ENCODE data around the gene MEX3C. TPM values are rescaled to one million over a fixed set of nuclear protein-coding genes. Genes with fewer than 3 reads are reported as not detected.

Gene MEX3C
- total RNA-seq, 1 experiment from 2014 or later: 45.6 TPM

DNA sequence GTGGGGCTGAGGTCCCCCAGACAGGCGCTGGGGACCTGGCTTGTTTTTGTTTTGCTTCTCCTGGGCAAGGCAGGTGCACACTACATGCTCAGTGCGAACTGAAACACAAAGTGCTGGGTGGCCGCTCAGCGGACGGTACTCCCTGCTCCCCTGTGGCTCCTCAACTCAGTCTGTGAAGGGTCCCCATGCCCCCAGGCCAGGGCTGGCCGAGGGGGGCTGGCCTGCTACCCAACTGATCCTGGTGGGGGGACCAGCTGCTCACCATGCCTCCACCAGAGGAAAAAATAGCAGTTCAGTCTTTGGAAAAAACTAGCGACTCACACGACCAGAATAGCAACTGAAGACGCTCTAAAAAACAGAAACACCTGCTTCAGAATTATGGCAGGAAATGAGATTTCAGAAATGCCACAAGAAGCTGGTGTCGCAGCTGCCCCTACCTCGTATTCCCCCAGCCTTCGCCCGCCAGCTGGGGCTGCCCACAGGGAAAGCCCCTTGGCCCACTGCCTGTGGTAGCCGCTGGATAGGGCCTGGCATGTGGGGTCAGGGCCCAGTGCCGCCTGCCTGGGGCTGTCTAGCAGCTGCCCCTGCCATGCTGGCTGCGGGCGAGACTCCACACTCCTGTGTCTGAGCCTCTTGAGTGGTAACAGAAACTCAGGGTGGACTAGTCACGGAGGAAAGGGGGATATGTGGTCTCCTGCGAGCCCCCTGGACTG lies 43.7 kb downstream of the MEX3C start:
- no peak for DNase-seq (ENCODE audit: low read depth)

DNA sequence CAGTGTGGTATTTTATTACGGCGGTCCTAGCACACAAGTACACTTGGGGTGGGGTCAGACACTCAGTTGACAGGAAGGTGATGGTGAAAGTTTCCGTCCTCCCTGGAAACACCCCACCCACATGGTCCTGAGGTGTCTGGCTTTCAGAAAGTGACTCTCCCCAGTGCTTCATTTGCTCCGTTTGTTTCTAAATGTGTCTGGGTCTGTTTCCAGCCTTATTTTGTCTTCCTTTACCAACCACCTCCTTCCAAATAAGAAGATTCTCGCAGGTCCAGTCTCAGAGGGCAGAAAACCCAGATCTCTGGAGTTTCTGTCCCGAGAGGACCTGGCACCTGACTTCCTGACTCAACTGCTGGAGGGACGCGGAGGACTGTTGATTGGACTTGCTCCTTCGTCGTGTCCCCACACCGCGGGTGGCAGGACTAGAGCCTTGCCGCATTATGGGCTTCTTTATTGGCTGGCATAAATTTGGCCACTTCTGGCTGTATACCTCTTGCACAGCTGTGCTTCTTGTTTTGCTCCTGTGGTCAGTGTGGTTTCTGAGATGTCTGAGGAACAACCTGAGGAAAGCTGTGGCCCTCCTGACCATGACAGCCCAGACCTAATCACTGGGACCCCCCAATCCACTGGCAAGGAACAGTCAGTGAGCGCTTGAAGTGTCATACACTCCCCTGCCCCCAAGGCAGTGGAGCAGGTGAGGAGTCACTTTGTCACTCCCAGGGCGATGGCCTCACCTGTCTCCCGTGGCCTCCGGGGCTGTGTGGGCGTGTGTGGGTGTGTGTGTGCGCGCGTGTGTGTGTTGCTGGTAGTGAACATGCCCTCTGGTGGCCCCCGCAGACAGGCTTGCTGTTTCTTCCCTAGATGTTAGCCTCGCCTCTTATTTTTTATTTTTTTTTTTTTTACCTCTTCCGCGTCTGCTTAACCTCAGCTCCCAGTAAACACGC lies 45.6 kb downstream of the MEX3C start:
- DNase-seq (ENCODE audit: low read depth): no peak

DNA sequence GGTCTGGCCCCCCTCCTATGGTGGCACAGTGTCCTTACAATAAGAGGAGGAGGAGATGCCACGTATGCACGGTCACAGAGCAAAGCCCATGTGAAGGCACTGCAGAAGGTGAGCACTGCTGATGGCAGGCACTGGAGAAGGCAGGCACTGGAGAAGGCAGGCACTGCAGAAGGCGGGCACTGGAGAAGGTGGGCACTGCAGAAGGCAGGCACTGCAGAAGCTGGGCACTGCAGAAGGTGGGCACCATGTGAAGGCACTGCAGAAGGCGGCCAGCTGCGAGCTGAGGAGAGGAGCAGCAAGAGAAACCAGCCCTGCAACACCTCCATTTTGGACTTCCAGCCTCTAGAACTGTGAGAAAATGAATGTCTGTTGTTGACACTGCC lies 46.3 kb downstream of the MEX3C start:
- no peak for DNase-seq (ENCODE audit: low read depth)

DNA sequence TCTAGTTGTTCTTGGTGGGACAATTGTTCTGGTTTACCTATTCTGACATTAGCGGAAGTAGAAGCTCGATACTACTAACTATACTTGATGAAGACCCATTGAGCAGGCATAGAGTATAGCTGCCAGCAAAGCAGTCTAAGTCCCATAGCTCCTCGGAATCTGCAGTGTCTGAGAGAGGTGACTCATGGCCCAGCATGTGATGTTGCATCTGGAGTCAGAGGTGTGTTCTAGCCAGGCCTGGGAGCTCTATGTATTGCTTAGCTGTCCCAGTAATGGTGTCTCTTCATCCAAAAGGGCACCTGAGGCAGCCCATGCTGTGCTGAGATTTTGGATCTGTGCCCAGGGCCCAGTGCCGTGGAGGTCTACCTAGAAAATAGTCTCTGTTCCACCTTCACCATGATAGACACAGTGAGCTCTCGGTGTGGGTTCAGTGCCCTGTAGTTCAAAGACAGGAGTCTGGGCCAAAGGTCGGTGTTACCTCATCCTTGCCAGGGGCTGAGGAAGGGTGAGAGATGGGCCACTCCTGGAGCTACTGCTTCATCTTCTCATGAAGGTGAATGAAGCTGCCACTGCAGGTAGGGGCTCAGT lies 47.3 kb downstream of the MEX3C start:
- peak; percentile 60 for DNase-seq (ENCODE audit: low read depth)

DNA sequence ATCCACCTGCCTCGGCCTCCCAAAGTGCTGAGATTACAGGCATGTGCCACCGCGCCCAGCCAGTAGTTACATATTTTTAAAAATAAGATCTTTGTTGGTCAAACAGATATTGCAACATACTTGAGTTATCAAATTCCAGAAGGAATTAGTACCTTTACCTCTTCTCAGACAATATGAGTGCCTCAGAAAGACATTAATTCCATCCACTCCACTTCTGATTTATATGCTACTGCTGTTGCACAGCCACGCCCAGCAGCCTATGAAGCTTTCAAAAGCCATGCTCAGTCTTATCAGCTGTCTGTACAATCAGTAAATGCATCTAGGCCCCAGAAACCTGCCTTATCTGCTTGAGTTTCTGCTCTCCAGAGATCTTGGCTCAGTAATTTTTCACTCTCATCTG lies 47.8 kb downstream of the MEX3C start:
- DNase-seq (ENCODE audit: low read depth): no peak

DNA sequence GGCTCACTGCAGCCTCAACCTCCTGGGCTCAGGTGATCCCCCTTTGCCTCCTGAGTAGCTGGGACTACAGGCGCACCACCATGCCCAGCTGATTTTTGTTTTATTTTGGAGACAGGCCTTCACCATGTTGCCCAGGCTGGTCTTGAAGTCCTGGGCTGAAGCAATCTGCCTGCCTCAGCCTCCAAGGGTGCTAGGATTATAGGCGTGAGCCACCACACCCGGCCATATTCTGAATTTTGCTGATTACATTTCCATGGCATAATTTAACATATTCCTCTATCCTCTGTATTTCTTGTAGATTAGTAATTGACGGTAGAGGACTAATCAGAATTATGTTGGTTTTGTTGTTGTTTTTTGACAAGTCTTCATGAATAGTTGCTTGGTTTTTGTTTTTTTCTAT lies 50.6 kb downstream of the MEX3C start:
- DNase-seq (ENCODE audit: low read depth): no peak

DNA sequence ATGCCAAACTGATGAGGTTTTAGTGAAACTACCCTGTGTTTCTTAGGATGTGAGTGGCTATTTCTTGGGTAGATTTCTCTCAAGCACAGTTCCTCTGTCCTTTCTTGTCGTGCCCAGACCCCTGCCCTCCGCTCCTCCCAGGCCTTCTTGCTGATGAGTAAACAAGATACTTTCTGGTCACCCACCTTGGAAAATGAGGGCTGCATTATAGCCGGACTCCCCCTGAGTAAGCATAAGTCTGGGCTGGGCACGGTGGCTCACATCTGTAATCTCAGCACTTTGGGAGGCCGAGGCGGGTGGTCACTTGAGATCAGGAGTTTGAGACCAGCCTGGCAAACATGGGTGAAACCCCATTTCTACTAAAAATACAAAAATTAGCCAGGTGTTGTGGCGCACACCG lies 58.5 kb downstream of the MEX3C start:
- no peak for DNase-seq (ENCODE audit: low read depth)

DNA sequence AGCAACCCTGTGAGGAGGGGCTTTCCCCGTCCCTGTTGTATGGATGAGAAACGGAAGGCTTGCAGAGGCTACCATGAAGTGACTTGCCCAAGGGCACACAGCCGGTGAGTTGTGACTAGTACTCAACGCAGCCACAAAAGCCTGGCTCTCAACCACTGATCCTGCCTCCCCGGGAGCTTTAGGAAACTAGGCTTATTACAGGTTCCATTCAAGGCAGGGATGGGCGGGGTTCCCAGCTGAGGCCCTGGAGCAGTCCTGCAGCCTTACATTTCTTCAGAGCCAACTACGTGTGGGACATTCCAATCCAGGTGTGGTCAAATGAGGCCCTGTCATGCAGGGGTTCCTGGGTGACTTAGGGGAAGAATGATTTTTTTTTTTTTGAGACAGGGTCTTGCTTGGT lies 59.6 kb downstream of the MEX3C start:
- peak; percentile 62 for DNase-seq (ENCODE audit: low read depth)

DNA sequence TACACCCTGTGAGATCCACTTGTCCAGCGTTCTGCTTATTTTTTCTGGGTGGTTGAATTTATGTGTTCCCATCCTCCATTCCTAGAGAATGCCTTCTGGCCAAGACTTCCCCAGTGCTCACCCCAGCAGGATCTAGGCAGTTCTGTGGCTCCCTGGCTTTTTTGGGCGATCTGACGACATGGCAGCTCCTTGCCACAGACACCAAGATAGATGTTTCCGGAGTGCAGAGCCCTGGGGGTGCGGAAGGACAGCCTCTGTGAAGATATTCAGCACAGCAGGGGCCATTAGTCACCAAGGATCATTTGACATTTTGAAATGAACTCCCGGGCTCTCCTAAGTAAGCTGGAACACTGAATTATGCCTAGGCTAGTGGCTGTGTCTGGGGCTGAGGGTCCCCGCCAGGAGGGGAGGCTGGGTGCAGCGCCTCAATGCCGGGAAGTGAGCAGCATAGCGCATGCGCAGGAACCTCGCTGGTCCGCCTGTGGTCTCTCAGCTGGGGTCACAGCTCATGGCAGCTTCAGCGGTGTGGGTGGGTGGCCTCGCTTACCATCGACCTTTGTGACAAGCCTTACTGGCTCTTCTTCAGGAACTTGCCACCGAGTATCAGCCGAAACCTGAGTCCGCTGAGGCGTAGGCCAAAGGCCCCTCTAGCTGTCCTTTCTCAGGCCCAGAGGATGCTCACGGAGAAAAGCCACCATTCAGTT lies 60.3 kb downstream of the MEX3C start:
- peak; percentile 63 for DNase-seq (ENCODE audit: low read depth)

DNA sequence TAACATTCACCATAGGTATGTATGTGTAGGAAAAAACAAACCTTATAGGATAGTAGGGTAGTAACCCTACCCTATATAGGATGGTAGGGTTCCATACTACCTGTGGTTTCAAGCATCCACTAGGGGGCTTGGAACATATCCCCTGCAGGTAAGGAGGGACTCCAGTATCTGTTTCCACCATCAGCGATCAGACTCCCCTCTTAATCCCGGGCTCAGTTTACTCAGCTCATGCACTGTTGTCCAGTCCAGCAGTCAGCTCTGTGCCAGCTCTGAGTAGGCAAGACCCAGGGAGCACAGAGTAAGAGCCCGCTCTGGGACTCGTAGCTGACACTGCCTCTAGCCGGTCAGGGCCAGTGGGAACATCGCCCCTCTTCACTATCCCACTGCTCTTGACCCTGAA lies 61.7 kb downstream of the MEX3C start:
- DNase-seq (ENCODE audit: low read depth): no peak

DNA sequence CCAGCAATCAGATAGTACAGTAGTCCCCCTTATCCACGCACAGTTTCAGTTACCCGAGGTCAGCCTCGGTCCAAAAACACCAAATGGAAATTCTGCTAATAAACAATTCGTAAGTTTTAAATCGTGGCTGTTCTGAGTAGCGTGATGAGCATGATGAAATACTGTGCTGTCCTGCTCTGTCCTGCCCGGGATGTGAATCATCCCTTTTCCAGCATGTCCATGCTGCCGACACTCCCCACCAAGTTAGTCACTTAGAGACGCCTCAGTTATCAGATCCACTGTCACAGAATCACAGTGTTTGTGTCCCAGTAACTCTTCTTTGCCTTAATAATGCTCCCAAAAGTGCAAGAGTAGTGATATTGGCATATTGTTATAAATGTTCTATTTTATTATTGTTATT lies 62.1 kb downstream of the MEX3C start:
- DNase-seq (ENCODE audit: low read depth): peak; percentile 30

DNA sequence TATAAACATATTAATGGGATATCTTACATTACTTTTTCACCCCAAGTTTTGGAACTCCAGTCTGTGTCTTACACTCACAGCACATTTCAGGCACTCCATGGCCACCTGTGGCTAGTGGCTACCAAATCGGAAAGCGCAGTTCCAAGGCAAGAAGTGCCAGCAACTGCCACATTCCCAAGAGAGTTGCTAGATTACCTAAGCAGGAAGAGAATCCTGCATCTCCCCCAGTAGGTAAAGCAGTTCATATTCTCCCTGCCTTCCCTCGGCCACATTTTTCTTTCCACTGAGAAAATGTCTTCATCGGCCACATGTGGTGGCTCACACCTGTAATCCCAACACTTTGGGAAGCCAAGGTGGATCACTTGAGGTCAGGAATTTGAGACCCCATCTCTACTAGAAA lies 62.8 kb downstream of the MEX3C start:
- DNase-seq (ENCODE audit: low read depth): no peak

DNA sequence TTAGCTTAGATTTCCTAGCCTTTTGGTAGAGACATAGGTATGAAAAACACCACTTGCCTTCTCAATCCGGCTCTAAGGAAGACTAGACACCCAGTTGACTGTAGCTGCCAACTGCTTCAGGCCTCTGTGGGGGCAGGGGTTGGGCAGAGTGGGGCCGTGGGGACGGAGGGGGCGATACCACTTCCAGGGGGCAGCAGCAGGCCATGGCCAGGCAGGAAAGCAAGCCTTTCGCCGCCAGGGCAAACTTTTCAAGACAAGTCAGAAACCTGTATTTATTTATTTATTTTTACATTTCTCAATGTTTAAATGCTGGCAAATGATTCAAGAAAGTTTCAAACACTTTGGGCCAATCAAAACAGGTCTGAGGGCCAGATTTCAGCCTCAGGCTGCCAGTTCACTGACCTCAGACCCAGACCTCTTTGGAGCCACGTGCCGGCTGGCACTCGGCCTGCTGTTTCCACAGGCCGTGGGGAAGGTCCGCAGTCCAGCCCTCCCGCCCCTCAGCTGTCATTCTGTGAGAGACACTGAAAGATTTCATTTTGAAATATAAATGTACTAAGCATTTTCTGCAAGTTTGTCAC lies 63.8 kb downstream of the MEX3C start:
- DNase-seq (ENCODE audit: low read depth): no peak

DNA sequence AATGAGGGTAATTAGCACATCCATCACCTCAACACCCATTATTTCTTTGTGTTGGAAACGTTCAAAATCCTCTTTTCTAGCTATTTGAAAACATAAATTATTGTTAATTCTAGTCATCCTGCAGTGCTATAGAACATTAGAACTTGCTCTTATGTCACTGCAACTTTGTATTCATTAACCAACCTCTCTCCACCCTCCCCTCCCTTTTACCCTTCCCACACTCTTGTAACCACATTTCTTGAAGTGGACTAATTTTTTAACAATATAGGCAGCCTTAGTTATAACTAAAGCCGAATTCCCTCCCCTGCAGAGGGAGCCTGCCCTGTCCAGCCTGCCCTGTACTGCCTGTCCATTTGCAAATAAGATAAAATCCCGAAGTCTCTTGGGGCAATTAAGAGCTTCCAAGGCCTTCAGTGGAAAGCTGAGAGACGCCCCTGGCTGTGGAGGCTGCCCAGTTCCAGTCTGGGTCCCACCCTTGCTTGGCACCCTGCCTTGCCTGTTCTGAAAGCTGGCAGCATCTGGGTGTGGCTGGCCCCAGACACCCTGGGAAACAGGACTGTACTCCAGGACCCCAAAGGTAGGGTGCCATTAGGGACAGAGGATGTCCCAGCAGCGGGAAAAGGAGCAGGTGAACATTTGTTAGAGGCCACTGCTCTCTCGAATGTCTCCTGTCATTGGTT lies 65.1 kb downstream of the MEX3C start:
- DNase-seq (ENCODE audit: low read depth): no peak

DNA sequence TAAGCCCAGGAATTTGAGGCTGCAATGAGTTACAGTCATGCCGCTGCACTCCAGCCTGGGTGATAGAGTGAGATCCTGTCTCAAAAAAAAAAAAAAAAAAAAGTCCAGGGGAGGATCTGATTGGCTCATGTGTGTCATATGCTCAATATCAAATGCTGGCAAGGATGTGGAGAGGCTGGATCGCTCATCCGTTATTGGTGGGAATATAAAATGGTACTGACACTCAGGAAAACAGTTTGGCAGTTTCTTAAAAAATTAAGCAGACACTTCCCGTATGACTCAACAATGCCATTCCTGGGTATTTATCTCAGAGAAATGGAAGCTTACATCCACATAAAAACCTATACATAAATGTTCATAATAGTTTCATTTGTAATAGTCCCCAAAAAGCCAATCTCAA lies 68.9 kb downstream of the MEX3C start:
- no peak for DNase-seq (ENCODE audit: low read depth)

DNA sequence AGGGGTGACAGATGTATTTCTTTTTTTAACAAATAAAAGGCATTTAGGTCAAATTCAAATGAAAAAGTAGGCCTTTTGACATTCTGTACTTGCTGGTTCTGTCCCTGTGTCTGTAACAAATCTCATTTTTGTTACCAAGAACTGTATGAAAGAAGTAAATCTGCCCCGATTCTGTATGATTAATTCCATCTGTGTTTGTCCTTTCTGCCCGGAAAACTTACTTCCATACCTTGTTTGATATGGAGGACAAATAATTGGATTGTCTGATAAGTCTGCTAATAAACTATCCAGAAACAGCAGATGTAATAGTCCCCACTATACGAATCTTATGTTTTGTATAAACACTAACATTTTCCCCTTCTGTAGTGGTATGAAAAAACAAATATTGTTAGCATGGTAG lies 69.8 kb downstream of the MEX3C start:
- DNase-seq (ENCODE audit: low read depth): no peak

DNA sequence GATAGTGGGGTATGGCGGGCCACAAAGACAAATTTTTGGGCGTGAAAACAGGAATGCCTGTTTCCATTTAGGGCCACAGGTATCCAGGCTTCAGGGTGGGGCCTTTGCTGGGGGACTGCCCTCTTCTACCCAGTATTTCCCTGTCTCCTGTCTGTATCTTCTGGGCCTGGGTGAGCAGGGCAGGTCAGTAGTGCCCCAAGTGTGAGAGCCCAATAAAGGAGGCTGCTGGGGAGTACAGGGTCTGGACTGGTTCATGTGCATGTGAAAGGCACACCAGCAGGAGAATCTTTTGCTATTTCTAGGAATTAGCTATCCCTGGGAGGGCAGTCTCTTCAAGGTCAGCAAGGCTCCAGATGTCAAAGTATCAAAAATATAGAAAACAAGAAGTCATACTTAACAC lies 71.5 kb downstream of the MEX3C start:
- DNase-seq (ENCODE audit: low read depth): no peak
